ENCODE data around the gene IBSP.

IBSP gene

GRCh38 chr4:87799301-87800113 lies at the start of gene IBSP:
Gene IBSP, plus strand, starts transcription at chr4:87799554. Its CDS starts 2,808 bp downstream, at chr4:87802362.
- DNase-seq (ENCODE audit: low spot score) = no peak

- no peak for DNase-seq (ENCODE audit: low spot score)
Observed at GRCh38 chr4:87749883-87750282, 49.5 kb upstream of the IBSP start.

GRCh38 chr4:87758270-87758669 lies 41.1 kb upstream of the IBSP start:
- DNase-seq (ENCODE audit: low spot score) = no peak

GRCh38 chr4:87762311-87762710 lies 37.0 kb upstream of the IBSP start:
- DNase-seq (ENCODE audit: low spot score) = no peak

GRCh38 chr4:87781569-87781968 lies 17.8 kb upstream of the IBSP start:
- DNase-seq (ENCODE audit: low spot score) = no peak

GRCh38 chr4:87783781-87784180 lies 15.6 kb upstream of the IBSP start:
- DNase-seq (ENCODE audit: low spot score) = no peak

GRCh38 chr4:87785731-87786509 lies 13.4 kb upstream of the IBSP start:
- no peak for DNase-seq (ENCODE audit: low spot score)

- DNase-seq (ENCODE audit: low spot score) = no peak
Observed at GRCh38 chr4:87802858-87803257, 3.5 kb downstream of the IBSP start.

GRCh38 chr4:87803421-87803820 lies 4.1 kb downstream of the IBSP start:
- DNase-seq (ENCODE audit: low spot score) = no peak

GRCh38 chr4:87804871-87805270 lies 5.5 kb downstream of the IBSP start:
- no peak for DNase-seq (ENCODE audit: low spot score)

- DNase-seq (ENCODE audit: low spot score) = no peak
Observed at GRCh38 chr4:87805971-87806370, 6.6 kb downstream of the IBSP start.

GRCh38 chr4:87806520-87806919 lies 7.2 kb downstream of the IBSP start:
- DNase-seq (ENCODE audit: low spot score) = no peak

GRCh38 chr4:87807402-87807801 lies 8.0 kb downstream of the IBSP start:
- DNase-seq (ENCODE audit: low spot score) = no peak

- DNase-seq (ENCODE audit: low spot score) = no peak
Observed at GRCh38 chr4:87811977-87812376, 12.6 kb downstream of the IBSP start.

GRCh38 chr4:87819281-87819919 lies 20.0 kb downstream of the IBSP start:
- DNase-seq (ENCODE audit: low spot score) = peak; percentile 38

GRCh38 chr4:87823200-87823599 lies 23.8 kb downstream of the IBSP start:
- no peak for DNase-seq (ENCODE audit: low spot score)

- DNase-seq (ENCODE audit: low spot score) = no peak
Observed at GRCh38 chr4:87823724-87824123, 24.4 kb downstream of the IBSP start.

GRCh38 chr4:87824352-87824751 lies 25.0 kb downstream of the IBSP start:
- DNase-seq (ENCODE audit: low spot score) = no peak

- DNase-seq (ENCODE audit: low spot score) = no peak
Observed at GRCh38 chr4:87832669-87833068, 33.3 kb downstream of the IBSP start, which contains the start of gene MEPE. Gene MEPE, plus strand, starts transcription at chr4:87832969. Its CDS starts 1,746 bp downstream, at chr4:87834715.

- DNase-seq (ENCODE audit: low spot score) = no peak
Observed at GRCh38 chr4:87834401-87834800, 35.0 kb downstream of the IBSP start.

- DNase-seq (ENCODE audit: low spot score) = no peak
Observed at GRCh38 chr4:87835197-87835596, 35.8 kb downstream of the IBSP start.

- no peak for DNase-seq (ENCODE audit: low spot score)
Observed at GRCh38 chr4:87835743-87836142, 36.4 kb downstream of the IBSP start.

GRCh38 chr4:87838205-87838604 lies 38.9 kb downstream of the IBSP start:
- no peak for DNase-seq (ENCODE audit: low spot score)
